Mesenchymal stem cell (in vitro differentiated cells and primary cell): ENCODE results near the gene OR4D6.
"Not testable (repeated sequence)": the region's sequence is repeated elsewhere in the genome, so short reads cannot be mapped to it uniquely, and the experiment has no call there.

Experiments
- DNase-seq: peaks from one replicate; pipeline ENCODE4 v3.0.0-alpha.2; 2013
- H2AFZ ChIP-seq: one replicate; pipeline ENCODE4 v1.6.1; 2013; ENCODE audit warnings: low read depth, mild to moderate bottlenecking, control low read depth, inconsistent platforms, low read length, moderate library complexity
- H2AK5ac ChIP-seq: 2 replicates; pipeline ENCODE4 v1.6.1; 2013; ENCODE audit warnings: low read length, moderate library complexity, mild to moderate bottlenecking, inconsistent platforms; ENCODE audit not compliant: severe bottlenecking
- H2BK120ac ChIP-seq: one replicate; pipeline ENCODE4 v1.6.1; 2013; ENCODE audit warnings: low read depth, mild to moderate bottlenecking, inconsistent platforms, low read length, moderate library complexity
- H2BK12ac ChIP-seq, 2 experiments: one replicate each; pipeline ENCODE4 v1.6.1; 2013; ENCODE audit warnings: inconsistent platforms in 2 of 2, low read length in 2 of 2, mild to moderate bottlenecking in 2 of 2, moderate library complexity in 2 of 2, control low read depth in 1 of 2
- H2BK15ac ChIP-seq: one replicate; pipeline ENCODE4 v1.6.1; 2013; ENCODE audit warnings: mild to moderate bottlenecking, low read depth, inconsistent platforms; ENCODE audit not compliant: poor library complexity, severe bottlenecking
- H2BK5ac ChIP-seq: 2 replicates; pipeline ENCODE4 v1.6.1; 2013; ENCODE audit warnings: low read depth, mild to moderate bottlenecking, low read length, control low read depth, inconsistent platforms; ENCODE audit not compliant: poor library complexity, severe bottlenecking
- H3K14ac ChIP-seq, 2 experiments: one replicate each; pipeline ENCODE4 v1.6.1; 2013; ENCODE audit warnings: inconsistent platforms in 2 of 2, low read length in 2 of 2, control low read depth in 1 of 2, mild to moderate bottlenecking in 1 of 2, moderate library complexity in 1 of 2
- H3K18ac ChIP-seq, 2 experiments: one replicate each; pipeline ENCODE4 v1.6.1; 2013; ENCODE audit warnings: inconsistent platforms in 2 of 2, low read length in 2 of 2, control low read depth in 1 of 2, low read depth in 1 of 2, mild to moderate bottlenecking in 1 of 2
- H3K23ac ChIP-seq, 2 experiments: one replicate each; pipeline ENCODE4 v1.6.1; 2013; ENCODE audit warnings: inconsistent platforms in 2 of 2, low read length in 2 of 2, mild to moderate bottlenecking in 2 of 2, moderate library complexity in 2 of 2, control low read depth in 1 of 2
- H3K27ac ChIP-seq: 2 replicates; pipeline ENCODE4 v1.5.1; 2013; ENCODE audit warnings: mild to moderate bottlenecking, moderate library complexity, low read length, control low read depth, inconsistent platforms; ENCODE audit not compliant: poor library complexity, severe bottlenecking
- H3K27me3 ChIP-seq, 2 experiments: 2 replicates each; pipeline versions ENCODE4 v1.6.1 to v1.7.0; 2013; ENCODE audit warnings: low read length in 2 of 2, mild to moderate bottlenecking in 2 of 2, moderate library complexity in 2 of 2, control low read depth in 1 of 2, inconsistent platforms in 1 of 2; ENCODE audit not compliant: control insufficient read depth in 1 of 2, insufficient read depth in 1 of 2
- H3K36me3 ChIP-seq, 2 experiments: 2 replicates each; pipeline versions ENCODE4 v1.6.1 to v1.7.0; 2013; ENCODE audit warnings: low read length in 2 of 2, control low read depth in 1 of 2, inconsistent platforms in 1 of 2, low read depth in 1 of 2, mild to moderate bottlenecking in 1 of 2; ENCODE audit not compliant: insufficient read depth in 2 of 2, control insufficient read depth in 1 of 2
- H3K4ac ChIP-seq, 2 experiments: one replicate each; pipeline ENCODE4 v1.6.1; 2013; ENCODE audit warnings: inconsistent platforms in 2 of 2, low read length in 2 of 2, mild to moderate bottlenecking in 2 of 2, moderate library complexity in 2 of 2, control low read depth in 1 of 2, low read depth in 1 of 2
- H3K4me1 ChIP-seq: 2 replicates; pipeline ENCODE4 v1.6.1; 2013; ENCODE audit warnings: low read depth, low read length, control low read depth; ENCODE audit not compliant: control insufficient read depth, insufficient read depth
- H3K4me2 ChIP-seq: 2 replicates; pipeline ENCODE4 v1.6.1; 2013; ENCODE audit warnings: low read length, mild to moderate bottlenecking, inconsistent platforms; ENCODE audit not compliant: poor library complexity, severe bottlenecking
- H3K4me3 ChIP-seq, 2 experiments: 2 replicates each; pipeline versions ENCODE4 v1.5.1 to v1.7.0; 2013; ENCODE audit warnings: low read length in 2 of 2, mild to moderate bottlenecking in 2 of 2, control low read depth in 1 of 2, low read depth in 1 of 2; ENCODE audit not compliant: insufficient read depth in 1 of 2
- H3K79me1 ChIP-seq: replicated peaks from 2 replicates; pipeline ENCODE4 v1.6.1; 2013; ENCODE audit warnings: mild to moderate bottlenecking, control low read depth, low read length, inconsistent platforms; ENCODE audit not compliant: poor library complexity, severe bottlenecking
- H3K9ac ChIP-seq: 2 replicates; pipeline ENCODE4 v1.7.0; 2013; ENCODE audit warnings: mild to moderate bottlenecking, low read length, moderate library complexity
- H3K9me3 ChIP-seq: 2 replicates; pipeline ENCODE4 v1.7.0; 2013; ENCODE audit warnings: mild to moderate bottlenecking, low read length; ENCODE audit not compliant: control insufficient read depth
- H4K8ac ChIP-seq: one replicate; pipeline ENCODE4 v1.6.1; 2013; ENCODE audit warnings: inconsistent platforms, mild to moderate bottlenecking, low read length, moderate library complexity
- H4K91ac ChIP-seq: one replicate; pipeline ENCODE4 v1.6.1; 2013; ENCODE audit warnings: mild to moderate bottlenecking, low read length, inconsistent platforms
- WGBS: methylation state at CpG from one replicate; pipeline ENCODE4 v1.1.7; 2013; ENCODE audit warnings: mixed read lengths; 5-methylcytosine and 5-hydroxymethylcytosine counted together

The OR4D6 gene

GRCh38 chr11:59437770-59438169 is 19.0 kb upstream of the OR4D6 start:
- no peak overlapping the region for H2BK5ac ChIP-seq
- no peak overlapping the region for H3K4me3 ChIP-seq
- no peak overlapping the region for H3K23ac ChIP-seq
- no peak overlapping the region for H3K18ac ChIP-seq
- no peak overlapping the region for H2AFZ ChIP-seq
- no peak for DNase-seq
- H3K14ac ChIP-seq = no peak overlapping the region
- no peak overlapping the region for H3K9ac ChIP-seq
- 81% methylated on average over 5 of the region's 7 CpGs for WGBS
- H3K9me3 ChIP-seq = no peaks in the 10 kb centered on the region
- H3K27ac ChIP-seq = no peak overlapping the region
- no peak overlapping the region for H4K8ac ChIP-seq
- H3K4me2 ChIP-seq = no peak overlapping the region
- no peak overlapping the region for H2BK12ac ChIP-seq
- no peak overlapping the region for H2BK15ac ChIP-seq
- H3K79me1 ChIP-seq = no peaks in the 10 kb centered on the region
- no peak overlapping the region for H4K91ac ChIP-seq
- H2AK5ac ChIP-seq = no peak overlapping the region
- H3K27me3 ChIP-seq = peaks cover 0 to 6% of the 10 kb centered on the region in 2 experiments
- no peak overlapping the region for H3K4ac ChIP-seq
- H2BK120ac ChIP-seq = no peak overlapping the region
- H3K4me1 ChIP-seq = no peaks in the 10 kb centered on the region
- H3K36me3 ChIP-seq = no peaks in the 10 kb centered on the region

GRCh38 chr11:59445624-59446023 is 11.1 kb upstream of the OR4D6 start:
- no CpG with 5 or more reads among the region's 1 CpG for WGBS
- not testable (repeated sequence) for H3K27ac ChIP-seq

DNA sequence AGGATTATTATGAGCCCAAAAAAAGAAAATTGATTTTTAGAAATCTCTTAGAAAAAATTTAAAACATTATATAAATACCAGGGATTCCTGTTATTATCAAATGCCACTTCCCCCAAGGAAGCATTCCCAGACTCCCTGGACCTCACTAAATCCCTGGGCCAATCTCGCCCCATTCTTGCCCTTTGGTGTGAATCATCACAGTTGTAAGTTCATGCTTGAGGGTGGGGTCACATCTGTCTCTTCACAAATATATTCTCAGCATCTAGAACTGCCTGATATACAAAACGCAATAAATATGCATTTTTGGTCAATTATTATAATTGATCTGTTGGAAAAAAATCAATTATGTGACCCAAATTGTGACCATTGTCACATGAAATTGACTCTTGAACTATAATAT is 8.3 kb upstream of the OR4D6 start:
- H2BK12ac ChIP-seq = no peak overlapping the region
- no peak overlapping the region for H4K91ac ChIP-seq

More at GRCh38 chr11:59445624-59446023, 11.1 kb upstream of the OR4D6 start:
- H2AFZ ChIP-seq, H3K4me3 ChIP-seq, H3K9ac ChIP-seq, H3K9me3 ChIP-seq, H3K4me1 ChIP-seq, H3K18ac ChIP-seq, DNase-seq, H2BK120ac ChIP-seq, H4K8ac ChIP-seq, H3K79me1 ChIP-seq, H3K23ac ChIP-seq, H3K27me3 ChIP-seq, H2BK5ac ChIP-seq, H2AK5ac ChIP-seq, H4K91ac ChIP-seq, H3K36me3 ChIP-seq, H2BK15ac ChIP-seq, H3K14ac ChIP-seq, H2BK12ac ChIP-seq, H3K4ac ChIP-seq, H3K4me2 ChIP-seq: not testable (repeated sequence)

DNA sequence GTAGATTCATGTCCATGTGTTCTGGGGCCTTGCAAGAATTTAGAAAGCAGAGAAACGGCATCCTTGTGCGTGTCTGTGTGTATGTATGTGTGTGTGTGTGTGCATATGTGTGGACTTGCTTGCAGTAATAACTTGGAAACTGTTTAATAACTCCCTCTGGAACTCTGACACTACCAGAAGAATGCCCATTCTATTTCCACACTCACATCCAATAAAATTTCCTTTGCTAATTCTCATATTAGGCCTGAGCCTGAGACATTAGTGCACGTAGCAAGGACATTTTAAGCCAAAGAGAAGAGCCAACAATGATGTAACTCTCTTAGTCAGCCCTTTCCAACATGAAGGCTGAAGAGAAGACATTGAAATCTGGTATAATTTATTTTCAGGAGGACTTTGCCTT is 3.2 kb downstream of the OR4D6 start:
- Histone ChIP-seq H2AK5ac (no peak overlapping the region), H2AFZ (no peak overlapping the region), H3K4me3 (no peak overlapping the region), H3K9me3 (no peaks in the 10 kb centered on the region), H3K4ac (no peak overlapping the region), H3K27me3 (no peaks in the 10 kb centered on the region), H2BK12ac (no peak overlapping the region), H3K23ac (no peak overlapping the region), H3K79me1 (no peaks in the 10 kb centered on the region), H3K9ac (no peak overlapping the region), H4K91ac (no peak overlapping the region), H3K14ac (no peak overlapping the region), H3K36me3 (no peaks in the 10 kb centered on the region), H2BK120ac (no peak overlapping the region), H2BK5ac (no peak overlapping the region), H3K18ac (no peak overlapping the region), H3K27ac (no peak overlapping the region), H2BK15ac (no peak overlapping the region), H3K4me1 (no peaks in the 10 kb centered on the region), H3K4me2 (no peak overlapping the region), H4K8ac (no peak overlapping the region)
- WGBS = 50% methylated on average over 1 of the region's 3 CpGs
- DNase-seq = no peak

More for the DNA sequence above, 8.3 kb upstream of the OR4D6 start:
- WGBS = 57% methylated on average over 1 of the region's 2 CpGs
- Histone ChIP-seq H3K9me3 (peaks cover 4% of the 10 kb centered on the region), H2BK15ac (no peak overlapping the region), H4K8ac (no peak overlapping the region), H3K27ac (no peak overlapping the region), H2AK5ac (no peak overlapping the region), H3K4me1 (no peaks in the 10 kb centered on the region), H3K36me3 (no peaks in the 10 kb centered on the region), H2BK120ac (no peak overlapping the region), H3K79me1 (no peaks in the 10 kb centered on the region), H3K4me2 (no peak overlapping the region), H2AFZ (no peak overlapping the region), H3K4me3 (no peak overlapping the region), H3K4ac (no peak overlapping the region), H3K18ac (no peak overlapping the region), H3K9ac (no peak overlapping the region), H3K23ac (no peak overlapping the region), H3K27me3 (no peaks in the 10 kb centered on the region), H3K14ac (no peak overlapping the region), H2BK5ac (no peak overlapping the region)
- no peak for DNase-seq
